ENCODE measurements around the gene CACNA1G. TPM values are rescaled to one million over a fixed set of nuclear protein-coding genes. Genes with fewer than 3 reads are reported as not detected.

Gene CACNA1G
- total and polyA plus RNA-seq, 3 donors from 2014 or later, result 1.3 to 1.7 (median 1.7) TPM

DNA sequence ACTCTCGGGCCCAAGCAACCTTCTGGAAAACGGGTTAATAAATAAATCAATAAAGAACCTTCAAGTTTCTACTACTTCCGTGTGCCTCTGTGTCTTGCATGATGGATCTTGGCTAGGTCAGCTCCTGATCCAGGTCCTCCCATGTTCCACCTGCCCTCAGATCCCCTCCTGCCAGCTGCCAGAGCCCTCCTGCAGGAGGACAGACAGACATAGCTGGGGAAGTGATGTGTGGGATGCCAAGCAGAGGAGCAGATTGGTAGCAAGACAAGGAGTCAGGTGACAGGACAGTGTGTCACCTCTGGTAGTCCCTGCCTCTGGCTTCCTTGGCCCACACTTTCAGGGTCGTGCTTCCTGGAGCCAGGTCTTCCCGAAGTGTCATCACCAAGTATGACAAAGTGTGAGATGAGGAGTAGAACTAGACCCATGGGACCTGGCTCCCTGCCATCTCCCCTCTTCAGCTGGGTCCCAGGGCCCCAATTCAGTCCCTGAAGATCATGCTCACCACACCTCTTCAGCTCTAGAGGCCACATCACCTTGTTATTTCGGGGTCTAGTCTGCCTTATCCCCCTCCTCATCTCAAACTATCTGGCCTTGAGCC, 29.0 kb upstream of the CACNA1G start:
- peaks cover 41% of the 10 kb centered on the region for H3K4me1 ChIP-seq
- DNase-seq, result no peak
- no peak overlapping the region for H3K4me3 ChIP-seq
- H3K27me3 ChIP-seq, result no peaks in the 10 kb centered on the region
- WGBS, 2 donors, result 68 to 82% methylated on average over 6 of the region's 6 CpGs
- intact Hi-C loops (cut with DNase I; ENCODE audit: low total_unique reads), result no loop called here
- no peaks in the 10 kb centered on the region for H3K36me3 ChIP-seq (ENCODE audit: low read depth, missing control alignments)
- TF ChIP-seq, protein P1, sequence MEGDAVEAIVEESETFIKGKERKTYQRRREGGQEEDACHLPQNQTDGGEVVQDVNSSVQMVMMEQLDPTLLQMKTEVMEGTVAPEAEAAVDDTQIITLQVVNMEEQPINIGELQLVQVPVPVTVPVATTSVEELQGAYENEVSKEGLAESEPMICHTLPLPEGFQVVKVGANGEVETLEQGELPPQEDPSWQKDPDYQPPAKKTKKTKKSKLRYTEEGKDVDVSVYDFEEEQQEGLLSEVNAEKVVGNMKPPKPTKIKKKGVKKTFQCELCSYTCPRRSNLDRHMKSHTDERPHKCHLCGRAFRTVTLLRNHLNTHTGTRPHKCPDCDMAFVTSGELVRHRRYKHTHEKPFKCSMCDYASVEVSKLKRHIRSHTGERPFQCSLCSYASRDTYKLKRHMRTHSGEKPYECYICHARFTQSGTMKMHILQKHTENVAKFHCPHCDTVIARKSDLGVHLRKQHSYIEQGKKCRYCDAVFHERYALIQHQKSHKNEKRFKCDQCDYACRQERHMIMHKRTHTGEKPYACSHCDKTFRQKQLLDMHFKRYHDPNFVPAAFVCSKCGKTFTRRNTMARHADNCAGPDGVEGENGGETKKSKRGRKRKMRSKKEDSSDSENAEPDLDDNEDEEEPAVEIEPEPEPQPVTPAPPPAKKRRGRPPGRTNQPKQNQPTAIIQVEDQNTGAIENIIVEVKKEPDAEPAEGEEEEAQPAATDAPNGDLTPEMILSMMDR (IDR thresholded peaks at IDR 0.05), result no peak
- H3K9me3 ChIP-seq, result no peaks in the 10 kb centered on the region
- no peak overlapping the region for H3K27ac ChIP-seq

DNA sequence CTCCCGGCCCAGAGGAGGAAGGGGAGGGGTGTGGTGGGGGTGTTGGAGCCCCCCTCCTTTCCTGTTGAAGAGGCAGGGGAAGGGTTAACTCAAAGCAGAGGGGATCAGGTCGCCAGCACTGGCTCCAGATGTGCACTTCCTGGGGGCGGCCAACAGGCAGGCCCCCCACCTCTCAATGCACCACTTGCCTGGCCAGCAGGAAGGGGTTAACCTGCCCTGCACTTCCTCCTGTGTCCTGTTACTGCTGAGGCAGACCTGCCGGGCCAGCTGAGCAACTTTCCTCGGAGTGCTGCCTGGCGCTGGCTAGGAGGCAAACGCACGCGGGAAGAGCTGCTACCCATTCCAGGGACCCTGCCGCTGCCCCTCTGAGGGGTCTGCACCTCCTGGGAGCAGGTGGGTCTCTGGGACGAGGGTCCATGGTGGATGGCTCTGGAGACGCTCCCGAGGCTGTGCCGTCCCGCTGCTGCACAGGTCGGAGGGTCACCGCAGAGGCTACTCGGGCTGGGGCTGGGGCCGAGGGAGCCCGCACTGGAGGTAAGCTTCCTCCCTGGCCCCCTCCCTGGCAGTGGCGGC, 28.0 kb upstream of the CACNA1G start, which contains the start of gene EPN3:
Gene EPN3 (plus strand): TSS at position 284 of the 573 bp plus-strand sequence. CDS start 3,822 bp downstream, outside the sequence.
- Histone ChIP-seq H3K27ac (no peak within 1 kb of the TSS), H3K27me3 (no peaks in the 10 kb centered on the region)
- intact Hi-C loops (cut with DNase I; ENCODE audit: low total_unique reads), result no loop called here

DNA sequence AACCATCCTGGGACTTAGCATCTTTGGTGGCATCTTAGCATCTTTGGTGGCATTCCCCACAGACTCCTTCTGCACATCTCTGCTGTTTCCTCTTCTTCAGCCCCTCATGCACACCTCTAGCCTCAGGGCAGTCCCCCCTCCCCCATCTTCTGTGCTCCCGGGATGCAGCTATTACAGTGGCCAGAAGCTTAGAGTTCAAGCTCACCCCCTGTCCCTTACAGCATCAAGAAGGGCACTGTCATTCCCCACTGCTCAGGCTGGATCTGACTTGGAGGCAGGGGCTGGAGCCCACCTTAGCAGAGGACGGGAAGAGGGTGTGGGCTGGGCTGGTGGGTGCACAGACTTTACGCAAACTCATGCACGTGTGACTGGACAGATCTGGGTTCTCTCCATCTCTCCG, 27.3 kb upstream of the CACNA1G start:
- TF ChIP-seq, protein P1 (IDR thresholded peaks at IDR 0.05), result no peak
- TF ChIP-seq POLR2A (IDR thresholded peaks at IDR 0.05), result no peak
- Histone ChIP-seq H3K27ac (no peak overlapping the region), H3K36me3 (ENCODE audit: low read depth, missing control alignments) (no peaks in the 10 kb centered on the region), H3K4me1 (peaks cover 43% of the 10 kb centered on the region), H3K4me3 (no peak overlapping the region), H3K27me3 (no peaks in the 10 kb centered on the region), H3K9me3 (no peaks in the 10 kb centered on the region)
- DNase-seq, result no peak
- intact Hi-C loops (cut with DNase I; ENCODE audit: low total_unique reads), result no loop called here
- WGBS, 2 donors, result 23 to 31% methylated on average over 2 to 5 of the region's 5 CpGs

More for the DNA sequence above, 28.0 kb upstream of the CACNA1G start, which contains the start of gene EPN3:
- H3K9me3 ChIP-seq, result no peaks in the 10 kb centered on the region
- no peak for DNase-seq
- peak within 1 kb of the TSS in 1 of 2 donors; percentile 10 for H3K4me3 ChIP-seq
- TF ChIP-seq, protein P1 (IDR thresholded peaks at IDR 0.05), result no peak
- no peak for TF ChIP-seq POLR2A (IDR thresholded peaks at IDR 0.05)
- 15 to 33% methylated on average over 5 to 20 of the region's 21 CpGs for WGBS, 2 donors
- H3K4me1 ChIP-seq, result peaks cover 41% of the 10 kb centered on the region
- no peaks in the 10 kb centered on the region for H3K36me3 ChIP-seq (ENCODE audit: low read depth, missing control alignments)

DNA sequence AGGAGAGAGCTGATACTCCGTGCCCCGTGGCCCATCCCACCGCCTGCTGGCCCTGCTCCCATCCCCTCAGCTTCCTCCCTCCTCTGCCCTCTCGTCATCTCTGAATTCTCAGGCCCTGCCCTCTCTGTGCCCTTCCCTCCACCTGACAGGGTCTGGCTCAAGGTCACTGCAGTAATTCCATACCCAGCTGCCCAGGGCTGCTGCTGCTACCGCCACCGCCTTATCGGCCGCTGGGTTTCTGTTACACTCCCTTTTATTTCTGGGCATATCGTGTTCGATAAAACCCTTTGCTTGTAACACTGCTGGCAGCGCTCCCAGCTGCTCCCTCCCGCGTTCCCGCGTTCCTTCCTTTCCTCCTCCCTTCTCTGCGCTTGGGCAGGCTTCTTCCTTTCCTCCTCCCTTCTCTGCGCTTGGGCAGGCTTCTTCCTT, 26.8 kb upstream of the CACNA1G start:
- Histone ChIP-seq H3K27ac (peak overlapping the region in 1 of 2 donors; percentile 33), H3K27me3 (no peaks in the 10 kb centered on the region), H3K4me1 (peaks cover 49% of the 10 kb centered on the region), H3K9me3 (no peaks in the 10 kb centered on the region), H3K4me3 (no peak overlapping the region), H3K36me3 (ENCODE audit: low read depth, missing control alignments) (no peaks in the 10 kb centered on the region)
- WGBS, 2 donors, result 12 to 31% methylated on average over 17 of the region's 17 CpGs
- DNase-seq, result peak; percentile 97
- TF ChIP-seq POLR2A (IDR thresholded peaks at IDR 0.05), result no peak
- intact Hi-C loops (cut with DNase I; ENCODE audit: low total_unique reads), result no loop called here

DNA sequence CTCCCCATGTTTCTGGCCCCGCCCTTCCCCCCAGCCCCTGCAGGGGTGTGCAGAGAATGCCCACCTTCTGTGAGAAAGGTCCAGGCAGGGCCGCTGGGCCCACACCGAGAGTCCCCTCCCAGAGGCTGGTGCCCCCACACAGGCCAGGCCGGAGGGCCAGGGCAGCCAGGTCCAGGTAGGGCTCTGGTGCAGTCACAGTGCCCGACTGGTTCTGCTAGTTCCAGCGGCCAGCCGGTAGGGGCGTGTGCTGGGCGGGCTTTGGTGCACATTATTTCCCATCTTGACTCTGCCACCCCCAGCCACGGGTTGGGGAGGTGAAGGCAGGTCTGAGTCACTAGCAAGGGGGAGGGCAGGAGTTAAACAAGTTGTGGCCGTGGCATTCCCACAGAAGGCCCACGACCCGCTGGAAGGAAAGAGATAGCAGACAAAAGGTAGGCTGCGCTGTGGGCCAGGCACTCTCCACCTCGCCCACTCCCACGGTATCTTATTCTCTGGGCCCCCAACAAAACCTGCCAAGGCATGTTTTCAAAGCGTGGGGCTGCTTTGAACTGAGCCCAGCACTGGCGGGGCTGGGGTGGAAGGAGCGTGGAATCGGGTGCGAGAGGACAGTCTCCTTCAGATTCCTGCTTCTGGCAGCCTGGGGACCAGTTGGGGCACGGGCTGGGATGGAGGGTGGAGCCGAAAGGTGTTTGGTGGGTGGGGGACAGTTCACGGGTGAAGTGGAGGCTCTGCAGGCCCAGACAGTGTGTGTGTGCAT, 26.1 kb upstream of the CACNA1G start:
- Histone ChIP-seq H3K9me3 (no peaks in the 10 kb centered on the region), H3K27ac (peak overlapping the region in 1 of 2 donors; percentile 33), H3K27me3 (no peaks in the 10 kb centered on the region), H3K4me1 (peaks cover 50% of the 10 kb centered on the region), H3K36me3 (ENCODE audit: low read depth, missing control alignments) (no peaks in the 10 kb centered on the region), H3K4me3 (no peak overlapping the region)
- TF ChIP-seq, protein P1 (IDR thresholded peaks at IDR 0.05), result no peak
- no peak for TF ChIP-seq POLR2A (IDR thresholded peaks at IDR 0.05)
- 51 to 76% methylated on average over 13 to 24 of the region's 24 CpGs for WGBS, 2 donors
- DNase-seq, result no peak
- intact Hi-C loops (cut with DNase I; ENCODE audit: low total_unique reads), result no loop called here

Measured in testis (tissue), 3 donors.